Left renal cortex interstitium (tissue), 4 donors: ENCODE results near the gene CTBP2. TPM values are rescaled to one million over a fixed set of nuclear protein-coding genes. Genes with fewer than 3 reads are reported as not detected.
"Not testable (repeated sequence)": the region's sequence is repeated elsewhere in the genome, so short reads cannot be mapped to it uniquely, and the experiment has no call there.

Source experiments
- DNase-seq, 4 donors: peaks; one replicate each; pipeline ENCODE4 v3.0.0-alpha.2; 2013; ENCODE audit warnings: low read depth in 4 of 4, low spot score in 2 of 4, missing footprints in 1 of 4
- polyA plus RNA-seq, 4 donors: library from polyadenylated mRNA; unstranded; fragments of 120-200 nt; gene quantifications; one replicate each; pipeline ENCODE4 v1.2.1, GENCODE V29; 2013; ENCODE audit not compliant: insufficient read length in 4 of 4

The CTBP2 gene
- polyA plus RNA-seq, 4 donors: 86.7 to 94.0 (median 90.6) TPM

- peak in 1 of 4 donors; percentile 44 for DNase-seq
Measured at GRCh38 chr10:124992462-124993344, 167.7 kb downstream of the CTBP2 start.

- no peak for DNase-seq
Measured at GRCh38 chr10:124991835-124992234, 168.5 kb downstream of the CTBP2 start.

- no peak for DNase-seq
Measured at GRCh38 chr10:124990671-124991625, 169.4 kb downstream of the CTBP2 start.

- DNase-seq: no peak
Measured at GRCh38 chr10:124989526-124989925, 170.8 kb downstream of the CTBP2 start.

- not testable (repeated sequence) for DNase-seq
Measured at GRCh38 chr10:124988753-124989152, 171.6 kb downstream of the CTBP2 start.

- DNase-seq: no peak
Measured at GRCh38 chr10:124987788-124988187, 172.6 kb downstream of the CTBP2 start.

- no peak for DNase-seq
Measured at GRCh38 chr10:124985162-124985561, 175.2 kb downstream of the CTBP2 start.

- DNase-seq: no peak
Measured at GRCh38 chr10:124984376-124984775, 176.0 kb downstream of the CTBP2 start.

GRCh38 chr10:124983321-124983720 is 177.0 kb downstream of the CTBP2 start:
- DNase-seq: no peak

GRCh38 chr10:124978376-124978725 is 182.0 kb downstream of the CTBP2 start:
- DNase-seq: no peak

GRCh38 chr10:124977648-124978375 is 182.6 kb downstream of the CTBP2 start:
- no peak for DNase-seq

- no peak for DNase-seq
Measured at GRCh38 chr10:124977161-124977560, 183.2 kb downstream of the CTBP2 start.

GRCh38 chr10:124975977-124976514 is 184.3 kb downstream of the CTBP2 start:
- DNase-seq: no peak

GRCh38 chr10:124974131-124974530 is 186.2 kb downstream of the CTBP2 start:
- DNase-seq: no peak

GRCh38 chr10:124972637-124973036 is 187.7 kb downstream of the CTBP2 start:
- DNase-seq: no peak

- no peak for DNase-seq
Measured at GRCh38 chr10:124971276-124971675, 189.1 kb downstream of the CTBP2 start.

- no peak for DNase-seq
Measured at GRCh38 chr10:124967255-124967654, 193.1 kb downstream of the CTBP2 start.

- DNase-seq: no peak
Measured at GRCh38 chr10:124966008-124966407, 194.4 kb downstream of the CTBP2 start.

GRCh38 chr10:124963866-124964720 is 196.3 kb downstream of the CTBP2 start:
- DNase-seq: no peak
